Cardiac muscle cell (in vitro differentiated cells and primary cell): ENCODE results near the gene OAS1. TPM values are rescaled to one million over a fixed set of nuclear protein-coding genes. Genes with fewer than 3 reads are reported as not detected.

ENCODE experiments used
- DNase-seq, 2 donors: peaks; one replicate each; pipeline versions ENCODE4 v3.0.0 to v3.0.0-alpha.2; 2010 to 2017; ENCODE audit warnings: low read depth in 1 of 2, low spot score in 1 of 2
- H3K27ac ChIP-seq: fragments of 200-600 bp; sonication (generic); 2 replicates; pipeline ENCODE4 v1.5.1; 2016
- H3K27me3 ChIP-seq: fragments of 200-600 bp; sonication (generic); 2 replicates; pipeline ENCODE4 v1.6.0; 2016; ENCODE audit warnings: control low read depth
- H3K36me3 ChIP-seq: fragments of 200-600 bp; sonication (generic); 2 replicates; pipeline ENCODE4 v1.5.1; 2016; ENCODE audit warnings: control low read depth
- H3K4me1 ChIP-seq: fragments of 200-600 bp; sonication (generic); 2 replicates; pipeline ENCODE4 v1.8.1; 2017; ENCODE audit warnings: low read depth, mild to moderate bottlenecking, mixed run types
- H3K4me3 ChIP-seq: fragments of 200-600 bp; sonication (generic); 2 replicates; pipeline ENCODE4 v1.5.1; 2016; ENCODE audit warnings: mild to moderate bottlenecking
- H3K9me3 ChIP-seq: fragments of 200-600 bp; sonication (generic); 2 replicates; pipeline ENCODE4 v1.5.1; 2017; ENCODE audit warnings: low read depth, mild to moderate bottlenecking, control low read depth
- CTCF ChIP-seq: IDR thresholded peaks from 2 replicates; pipeline ENCODE4 v1.5.1; 2012; ENCODE audit warnings: low read depth, mild to moderate bottlenecking, low read length
- polyA plus RNA-seq: library from polyadenylated mRNA; unstranded; fragments of >200 nt; fragmentation: Nextera tagmentation; extraction: Ambion mirVana; gene quantifications from 2 replicates; pipeline ENCODE4 v1.2.1, GENCODE V29; 2016
- total RNA-seq: library from RNA; depleted of rRNA; stranded (reverse); fragments of >200 nt; gene quantifications from 2 replicates; pipeline ENCODE4 v1.2.3, GENCODE V29; 2016

The OAS1 gene
- total and polyA plus RNA-seq, 2 experiments from 2014 or later = not detected

- Histone ChIP-seq H3K9me3 (no peaks in the 10 kb centered on the region), H3K27ac (no peak overlapping the region), H3K4me3 (no peak overlapping the region), H3K4me1 (no peaks in the 10 kb centered on the region), H3K27me3 (no peaks in the 10 kb centered on the region), H3K36me3 (no peaks in the 10 kb centered on the region)
- no peak for DNase-seq
- TF ChIP-seq CTCF = no peak
These were observed 30.3 kb upstream of the OAS1 start for GRCh38 chr12:112876506-112876905.

GRCh38 chr12:112877006-112877405 lies 29.8 kb upstream of the OAS1 start:
- H3K4me3 ChIP-seq = no peak overlapping the region
- no peaks in the 10 kb centered on the region for H3K4me1 ChIP-seq
- no peak for DNase-seq
- no peaks in the 10 kb centered on the region for H3K9me3 ChIP-seq
- TF ChIP-seq CTCF = no peak
- H3K27ac ChIP-seq = no peak overlapping the region
- no peaks in the 10 kb centered on the region for H3K27me3 ChIP-seq
- H3K36me3 ChIP-seq = no peaks in the 10 kb centered on the region

GRCh38 chr12:112878488-112878887 lies 28.3 kb upstream of the OAS1 start:
- H3K4me3 ChIP-seq = no peak overlapping the region
- no peaks in the 10 kb centered on the region for H3K27me3 ChIP-seq
- H3K4me1 ChIP-seq = no peaks in the 10 kb centered on the region
- no peaks in the 10 kb centered on the region for H3K9me3 ChIP-seq
- no peak overlapping the region for H3K27ac ChIP-seq
- H3K36me3 ChIP-seq = no peaks in the 10 kb centered on the region
- no peak for DNase-seq
- TF ChIP-seq CTCF = no peak

GRCh38 chr12:112879191-112879705 lies 27.5 kb upstream of the OAS1 start:
- Histone ChIP-seq H3K4me3 (no peak overlapping the region), H3K36me3 (no peaks in the 10 kb centered on the region), H3K27ac (no peak overlapping the region), H3K27me3 (no peaks in the 10 kb centered on the region), H3K9me3 (no peaks in the 10 kb centered on the region), H3K4me1 (no peaks in the 10 kb centered on the region)
- TF ChIP-seq CTCF = no peak
- DNase-seq = no peak

GRCh38 chr12:112881602-112882001 lies 25.2 kb upstream of the OAS1 start:
- H3K9me3 ChIP-seq = no peaks in the 10 kb centered on the region
- no peak overlapping the region for H3K27ac ChIP-seq
- H3K4me3 ChIP-seq = no peak overlapping the region
- H3K27me3 ChIP-seq = no peaks in the 10 kb centered on the region
- no peaks in the 10 kb centered on the region for H3K4me1 ChIP-seq
- no peak for TF ChIP-seq CTCF
- no peaks in the 10 kb centered on the region for H3K36me3 ChIP-seq
- no peak for DNase-seq

GRCh38 chr12:112885236-112885635 lies 21.5 kb upstream of the OAS1 start:
- Histone ChIP-seq H3K4me3 (no peak overlapping the region), H3K4me1 (no peaks in the 10 kb centered on the region), H3K27me3 (no peaks in the 10 kb centered on the region), H3K9me3 (no peaks in the 10 kb centered on the region), H3K27ac (no peak overlapping the region), H3K36me3 (no peaks in the 10 kb centered on the region)
- no peak for DNase-seq
- TF ChIP-seq CTCF = no peak
